HepG2 (cell line): ENCODE measurements around the gene PALM2AKAP2. TPM values are rescaled to one million over a fixed set of nuclear protein-coding genes. Genes with fewer than 3 reads are reported as not detected.

Source experiments
- ATAC-seq: fragments of 200-7000 bp; cut with Tn5 transposase; 3 replicates; pipeline ENCODE4 v1.9.1; 2020; ENCODE audit warnings: mild to moderate bottlenecking, moderate library complexity
- BruUV-seq: library from RNA; stranded (reverse); fragments of 400-500 nt; replicated peaks from 2 replicates; lab custom pipeline; 2021; lab: Mats Ljungman, UMichigan
- CTCF ChIA-PET: fragments of 300-600 bp; formaldehyde crosslinking; extraction: SDS; loops from one replicate; lab custom pipeline; 2021; ENCODE audit warnings: low total read pairs, inconsistent platforms, low intra/inter-chr PET ratio; lab: Yijun Ruan, JAX
- POLR2A ChIA-PET: fragments of 350-600 bp; sonication (Branson Sonifier 250); formaldehyde crosslinking; loops from one replicate; lab custom pipeline; 2020; ENCODE audit warnings: antibody characterized with exemption, inconsistent platforms; lab: Yijun Ruan, JAX
- DNase-seq: peaks from one replicate; pipeline ENCODE4 v3.0.0-alpha.2; 2015; ENCODE audit warnings: low spot score
- FAIRE-seq: peaks from 3 replicates; lab custom pipeline; 2011; peaks lifted over from hg19 to GRCh38; lab: Jason Lieb, UNC
- H2AFZ ChIP-seq: one replicate; pipeline ENCODE4 v1.6.1; 2011; ENCODE audit warnings: low read length, inconsistent platforms
- H3K27ac ChIP-seq: fragments of 300-600 bp; 3 replicates; pipeline ENCODE4 v1.8.0; 2011; ENCODE audit warnings: mixed run types, mild to moderate bottlenecking, mixed read lengths, low read length, inconsistent platforms; ENCODE audit not compliant: insufficient read depth; ENCODE audit errors: extremely low read length
- H3K27me3 ChIP-seq, 2 experiments: fragments of 200-600 bp in 1 of 2; 2 replicates in 1 of 2; 3 replicates in 1 of 2; pipeline versions ENCODE4 v1.6.0 to v1.8.0; 2011; ENCODE audit warnings: low read length in 2 of 2, mild to moderate bottlenecking in 2 of 2, moderate library complexity in 2 of 2, inconsistent platforms in 1 of 2; ENCODE audit not compliant: insufficient read depth in 2 of 2, control insufficient read depth in 1 of 2
- H3K36me3 ChIP-seq, 2 experiments: fragments of 200-600 bp in 1 of 2; replicated peaks in 1 of 2; 2 replicates in 1 of 2; 3 replicates in 1 of 2; pipeline versions ENCODE4 v1.5.1 to v1.8.0; 2011; ENCODE audit warnings: low read length in 2 of 2, inconsistent platforms in 1 of 2; ENCODE audit not compliant: insufficient read depth in 2 of 2, control insufficient read depth in 1 of 2
- H3K4me1 ChIP-seq: 2 replicates; pipeline ENCODE4 v1.5.1; 2012; ENCODE audit warnings: low read length, inconsistent platforms; ENCODE audit not compliant: insufficient read depth
- H3K4me2 ChIP-seq: 2 replicates; pipeline ENCODE4 v1.6.0; 2011; ENCODE audit warnings: low read depth, low read length, inconsistent platforms
- H3K4me3 ChIP-seq, 3 experiments: fragments of 200-600 bp in 1 of 3; sonication (generic), shearing (Covaris generic) in 1 of 3; replicated peaks in 1 of 3; 2 replicates each; pipeline ENCODE4 v1.5.1; 2011 to 2016; ENCODE audit warnings: low read length in 3 of 3, inconsistent platforms in 2 of 3, low read depth in 2 of 3, mild to moderate bottlenecking in 2 of 3, control low read depth in 1 of 3, mixed read lengths in 1 of 3; ENCODE audit not compliant: insufficient read depth in 1 of 3
- H3K79me2 ChIP-seq: one replicate; pipeline ENCODE4 v1.6.1; 2011; ENCODE audit warnings: low read length, inconsistent platforms; ENCODE audit not compliant: insufficient read depth
- H3K9ac ChIP-seq: 2 replicates; pipeline ENCODE4 v1.6.0; 2011; ENCODE audit warnings: mild to moderate bottlenecking, low read depth, low read length, inconsistent platforms; ENCODE audit not compliant: insufficient read depth
- H3K9me3 ChIP-seq: 2 replicates; pipeline ENCODE4 v1.5.1; 2012; ENCODE audit warnings: mild to moderate bottlenecking, low read length
- H4K20me1 ChIP-seq: 2 replicates; pipeline ENCODE4 v1.6.0; 2011; ENCODE audit warnings: inconsistent platforms, mild to moderate bottlenecking, low read length, moderate library complexity; ENCODE audit not compliant: insufficient read depth
- CHD4 ChIP-seq: fragments of 200-600 bp; sonication (generic); IDR thresholded peaks from 2 replicates; pipeline ENCODE4 v1.7.0; 2017; ENCODE audit warnings: mild to moderate bottlenecking, low read length, borderline replicate concordance
- MAFF ChIP-seq: IDR thresholded peaks from 2 replicates; pipeline ENCODE4 v1.6.1; 2011; ENCODE audit warnings: low read depth, low read length, improper control_type of control experiment
- MAFK ChIP-seq, 2 experiments: IDR thresholded peaks in 1 of 2; conservative IDR thresholded peaks in 1 of 2; 2 replicates each; pipeline ENCODE4 v1.6.1; 2011; ENCODE audit warnings: improper control_type of control experiment in 2 of 2, low read length in 2 of 2
- MTF2 ChIP-seq: sonication (generic); formaldehyde crosslinking; IDR thresholded peaks from 2 replicates; pipeline ENCODE4 v1.5.0; 2020; ENCODE audit warnings: missing genetic modification reagents, borderline replicate concordance
- RXRB ChIP-seq: IDR thresholded peaks from 2 replicates; pipeline ENCODE4 v1.6.1; 2016; ENCODE audit warnings: borderline replicate concordance, missing genetic modification reagents, missing compliant biosample characterization
- SP5 ChIP-seq: IDR thresholded peaks from 2 replicates; pipeline ENCODE4 v1.6.1; 2016; ENCODE audit warnings: low read depth, borderline replicate concordance
- SRSF1 ChIP-seq: fragments of 200-400 bp; formaldehyde crosslinking; optimal IDR thresholded peaks from 2 replicates; pipeline ENCODE3; 2017; ENCODE audit warnings: mild to moderate bottlenecking, low read depth, low read length, moderate library complexity
- STAG1 ChIP-seq: sonication (generic); formaldehyde crosslinking; IDR thresholded peaks from 2 replicates; pipeline ENCODE4 v1.4.0; 2020; ENCODE audit warnings: missing genetic modification reagents
- ZFY ChIP-seq: sonication (generic); formaldehyde crosslinking; IDR thresholded peaks from 2 replicates; pipeline ENCODE4 v1.4.0; 2020; ENCODE audit warnings: missing genetic modification reagents
- ZKSCAN1 ChIP-seq: fragments of 150-350 bp; IDR thresholded peaks from 2 replicates; pipeline ENCODE4 v1.6.1; 2014; ENCODE audit warnings: low read length
- WGBS: methylation state at CpG from one replicate; pipeline ENCODE4 v1.1.6; 2017; ENCODE audit warnings: low lambda C conversion rate; 5-methylcytosine and 5-hydroxymethylcytosine counted together
- in situ Hi-C: cut with HindIII; loops from 2 replicates; pipeline ENCODE4 v1.10.0; 2017; ENCODE audit warnings: low pct_unique_long_range_greater_than_20kb; ENCODE audit not compliant: extremely low pct_ligation_motif_present
- intact Hi-C: fragments of 100-400 bp; cut with micrococcal nuclease; formaldehyde crosslinking; loops from one replicate; pipeline ENCODE4 v1.10.0; 2022; ENCODE audit not compliant: unreplicated experiment
- polyA plus RNA-seq, 8 experiments: library from polyadenylated mRNA; depleted of rRNA in 3 of 8; stranded (reverse) in 7 of 8; unstranded in 1 of 8; fragments of >200 nt; fragmentation: Illumina TruSeq in 4 of 8; extraction: Trizol in 4 of 8; gene quantifications; 2 replicates each; pipeline versions ENCODE4 v1.2.1 to v1.2.3, GENCODE V29; 2011 to 2016; ENCODE audit warnings: low read depth in 4 of 8, missing spikeins in 1 of 8, mixed read lengths in 1 of 8; ENCODE audit not compliant: insufficient read depth in 1 of 8
- total RNA-seq, 5 experiments: library from RNA; depleted of rRNA; stranded (reverse); fragments of >200 nt; fragmentation: Illumina TruSeq; extraction: Trizol; gene quantifications; 2 replicates each; pipeline ENCODE4 v1.2.3, GENCODE V29; 2016; ENCODE audit warnings: low read depth in 1 of 5
- TF ChIP-seq, protein P1 (sequence below): sonication (generic); formaldehyde crosslinking; IDR thresholded peaks from 2 replicates; pipeline ENCODE4 v1.4.0; 2020; ENCODE audit warnings: missing genetic modification reagents, borderline replicate concordance

Gene PALM2AKAP2
- total and polyA plus RNA-seq, 2 of the 13 experiments (the other 11 are each of a cell fraction or from before 2014, with no cell fraction given): 0.25 to 1.8 TPM

DNA sequence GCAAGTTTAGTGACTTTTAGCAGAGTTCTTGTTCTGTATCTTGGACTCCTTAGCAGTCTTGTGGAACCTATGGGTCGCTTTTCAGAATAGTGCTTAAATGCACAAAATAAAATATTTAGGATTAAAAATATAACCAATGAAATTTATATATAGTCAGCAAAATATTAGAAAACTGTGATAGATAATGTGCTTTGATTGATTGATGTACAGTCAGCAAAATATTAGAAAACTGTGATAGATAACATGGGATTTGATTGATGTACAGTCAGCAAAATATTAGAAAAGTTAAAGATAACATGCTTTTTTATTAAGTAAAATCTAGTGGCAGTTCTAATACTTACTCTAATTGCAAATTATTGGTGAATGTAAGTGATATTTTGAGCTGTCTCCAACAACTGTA lies 16.1 kb downstream of the PALM2AKAP2 start:
- H3K36me3 ChIP-seq: no peaks in the 10 kb centered on the region
- ChIA-PET CTCF (no interaction called here), POLR2A (no interaction called here)
- H3K27ac ChIP-seq: no peak overlapping the region
- 44% methylated on average over 1 of the region's 1 CpG for WGBS
- TF ChIP-seq ZFY (CRISPR knock-in tag): no peak
- no peak for TF ChIP-seq SP5 (CRISPR knock-in tag)
- TF ChIP-seq MTF2: no peak
- TF ChIP-seq, protein P1, sequence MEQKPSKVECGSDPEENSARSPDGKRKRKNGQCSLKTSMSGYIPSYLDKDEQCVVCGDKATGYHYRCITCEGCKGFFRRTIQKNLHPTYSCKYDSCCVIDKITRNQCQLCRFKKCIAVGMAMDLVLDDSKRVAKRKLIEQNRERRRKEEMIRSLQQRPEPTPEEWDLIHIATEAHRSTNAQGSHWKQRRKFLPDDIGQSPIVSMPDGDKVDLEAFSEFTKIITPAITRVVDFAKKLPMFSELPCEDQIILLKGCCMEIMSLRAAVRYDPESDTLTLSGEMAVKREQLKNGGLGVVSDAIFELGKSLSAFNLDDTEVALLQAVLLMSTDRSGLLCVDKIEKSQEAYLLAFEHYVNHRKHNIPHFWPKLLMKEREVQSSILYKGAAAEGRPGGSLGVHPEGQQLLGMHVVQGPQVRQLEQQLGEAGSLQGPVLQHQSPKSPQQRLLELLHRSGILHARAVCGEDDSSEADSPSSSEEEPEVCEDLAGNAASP (CRISPR knock-in tag): no peak
- TF ChIP-seq RXRB (CRISPR knock-in tag): no peak
- no peak for TF ChIP-seq SRSF1
- peak; percentile 93 for TF ChIP-seq MAFF
- TF ChIP-seq STAG1 (CRISPR knock-in tag): no peak
- peak; percentile 88 to 94 for TF ChIP-seq MAFK (conservative IDR thresholded peaks at IDR 0.05 in 1 of 2, IDR thresholded peaks at IDR 0.05 in 1 of 2; ENCODE audit: low read length in 2 of 2)
- TF ChIP-seq CHD4: no peak
- no peak for TF ChIP-seq ZKSCAN1
- no peak overlapping the region for H3K4me3 ChIP-seq
- ATAC-seq (no peak), DNase-seq (no peak), FAIRE-seq (no peak)
- in situ Hi-C loops: no loop called here
- H3K4me2 ChIP-seq: no peak overlapping the region
- peaks cover 14% of the 10 kb centered on the region for H3K4me1 ChIP-seq
- BruUV-seq: no TSS peak
- intact Hi-C loops: no loop called here
- no peaks in the 10 kb centered on the region for H3K9me3 ChIP-seq
- H3K79me2 ChIP-seq: no peaks in the 10 kb centered on the region
- H2AFZ ChIP-seq: no peak overlapping the region
- H3K9ac ChIP-seq: no peak overlapping the region
- H4K20me1 ChIP-seq: no peaks in the 10 kb centered on the region
- no peaks in the 10 kb centered on the region for H3K27me3 ChIP-seq
